Neural progenitor cell (in vitro differentiated cells): ENCODE measurements around the gene STK39. TPM values are rescaled to one million over a fixed set of nuclear protein-coding genes. Genes with fewer than 3 reads are reported as not detected.

Experiments
- DNase-seq: peaks from one replicate; pipeline ENCODE4 v3.0.0-alpha.2; 2016; ENCODE audit warnings: low spot score
- H2AFZ ChIP-seq: fragments of 200-600 bp; sonication (generic); replicated peaks from 2 replicates; pipeline ENCODE4 v1.6.1; 2016; ENCODE audit warnings: antibody characterized with exemption
- H3F3A ChIP-seq: fragments of 200-600 bp; sonication (generic); 2 replicates; pipeline ENCODE4 v1.6.1; 2016; ENCODE audit warnings: antibody characterized with exemption, low read depth
- H3K27ac ChIP-seq: fragments of 200-600 bp; sonication (generic); 2 replicates; pipeline ENCODE4 v1.5.1; 2016; ENCODE audit warnings: mild to moderate bottlenecking
- H3K27me3 ChIP-seq: fragments of 200-600 bp; sonication (generic); 2 replicates; pipeline ENCODE4 v1.6.1; 2016; ENCODE audit warnings: mild to moderate bottlenecking, moderate library complexity
- H3K36me3 ChIP-seq: fragments of 200-600 bp; sonication (generic); 2 replicates; pipeline ENCODE4 v1.5.1; 2016
- H3K4me1 ChIP-seq: fragments of 200-600 bp; sonication (generic); 2 replicates; pipeline ENCODE4 v1.6.1; 2016; ENCODE audit warnings: mixed run types
- H3K4me2 ChIP-seq: fragments of 200-600 bp; sonication (generic); 2 replicates; pipeline ENCODE4 v1.6.1; 2016
- H3K4me3 ChIP-seq: fragments of 200-600 bp; sonication (generic); 2 replicates; pipeline ENCODE4 v1.5.1; 2016
- H3K79me2 ChIP-seq: fragments of 200-600 bp; sonication (generic); 2 replicates; pipeline ENCODE4 v1.6.1; 2016; ENCODE audit warnings: low read depth
- H3K9ac ChIP-seq: fragments of 200-600 bp; sonication (generic); 2 replicates; pipeline ENCODE4 v1.6.1; 2016
- H3K9me3 ChIP-seq: fragments of 200-600 bp; sonication (generic); 2 replicates; pipeline ENCODE4 v1.5.1; 2016; ENCODE audit warnings: low read depth
- H4K20me1 ChIP-seq: fragments of 200-600 bp; sonication (generic); 2 replicates; pipeline ENCODE4 v1.6.1; 2016; ENCODE audit warnings: low read depth
- H3K27ac Mint-ChIP-seq: 3 replicates; pipeline ENCODE4 v1.8.0; 2021; ENCODE audit warnings: mixed read lengths
- H3K27me3 Mint-ChIP-seq: 2 replicates; pipeline ENCODE4 v1.8.0; 2022; ENCODE audit warnings: low read depth, mild to moderate bottlenecking, inconsistent platforms, moderate library complexity, mixed read lengths; ENCODE audit not compliant: insufficient read depth
- H3K36me3 Mint-ChIP-seq: 3 replicates; pipeline ENCODE4 v1.8.0; 2021; ENCODE audit warnings: mixed read lengths
- H3K4me1 Mint-ChIP-seq: 3 replicates; pipeline ENCODE4 v1.8.0; 2021; ENCODE audit warnings: mixed read lengths
- H3K4me3 Mint-ChIP-seq: 3 replicates; pipeline ENCODE4 v1.8.0; 2021; ENCODE audit warnings: mild to moderate bottlenecking, moderate library complexity, mixed read lengths
- H3K9me3 Mint-ChIP-seq: 3 replicates; pipeline ENCODE4 v1.8.0; 2020; ENCODE audit warnings: mixed read lengths
- EZH2 ChIP-seq: fragments of 200-600 bp; sonication (generic); IDR thresholded peaks from 2 replicates; pipeline ENCODE4 v1.6.1; 2017; ENCODE audit warnings: antibody characterized with exemption, mild to moderate bottlenecking, moderate library complexity
- EZH2phosphoT487 ChIP-seq: fragments of 200-600 bp; sonication (generic); IDR thresholded peaks from 2 replicates; pipeline ENCODE4 v1.6.1; 2017; ENCODE audit warnings: antibody characterized with exemption
- total RNA-seq: library from RNA; depleted of rRNA; stranded (reverse); fragments of >200 nt; gene quantifications from 2 replicates; pipeline ENCODE4 v1.2.3, GENCODE V29; 2015; ENCODE audit warnings: low replicate concordance
- TF ChIP-seq, protein P1 (sequence below): fragments of 200-600 bp; sonication (generic); IDR thresholded peaks from 2 replicates; pipeline ENCODE4 v1.5.1; 2017; ENCODE audit warnings: antibody characterized with exemption, mild to moderate bottlenecking

STK39 gene
- total RNA-seq, 1 donor from 2014 or later, result 23.8 TPM

GRCh38 chr2:168286535-168286934 lies 39.1 kb upstream of the STK39 start:
- no peaks in the 10 kb centered on the region for H3K79me2 ChIP-seq
- H4K20me1 ChIP-seq, result no peaks in the 10 kb centered on the region
- H3K27ac ChIP-seq, result no peak overlapping the region
- no peaks in the 10 kb centered on the region for H3K36me3 ChIP-seq
- H3K27me3 ChIP-seq, result no peaks in the 10 kb centered on the region
- no peak overlapping the region for H3K4me2 ChIP-seq
- no peaks in the 10 kb centered on the region for H3K36me3 Mint-ChIP-seq
- no peaks in the 10 kb centered on the region for H3F3A ChIP-seq
- H3K27ac Mint-ChIP-seq, result no peak overlapping the region
- no peaks in the 10 kb centered on the region for H3K9me3 ChIP-seq
- H2AFZ ChIP-seq, result no peak overlapping the region
- H3K4me1 ChIP-seq, result no peaks in the 10 kb centered on the region
- no peak for DNase-seq
- H3K27me3 Mint-ChIP-seq, result no peaks in the 10 kb centered on the region
- no peaks in the 10 kb centered on the region for H3K9me3 Mint-ChIP-seq
- no peak overlapping the region for H3K4me3 ChIP-seq
- no peaks in the 10 kb centered on the region for H3K4me1 Mint-ChIP-seq
- no peak overlapping the region for H3K4me3 Mint-ChIP-seq
- TF ChIP-seq, protein P1, sequence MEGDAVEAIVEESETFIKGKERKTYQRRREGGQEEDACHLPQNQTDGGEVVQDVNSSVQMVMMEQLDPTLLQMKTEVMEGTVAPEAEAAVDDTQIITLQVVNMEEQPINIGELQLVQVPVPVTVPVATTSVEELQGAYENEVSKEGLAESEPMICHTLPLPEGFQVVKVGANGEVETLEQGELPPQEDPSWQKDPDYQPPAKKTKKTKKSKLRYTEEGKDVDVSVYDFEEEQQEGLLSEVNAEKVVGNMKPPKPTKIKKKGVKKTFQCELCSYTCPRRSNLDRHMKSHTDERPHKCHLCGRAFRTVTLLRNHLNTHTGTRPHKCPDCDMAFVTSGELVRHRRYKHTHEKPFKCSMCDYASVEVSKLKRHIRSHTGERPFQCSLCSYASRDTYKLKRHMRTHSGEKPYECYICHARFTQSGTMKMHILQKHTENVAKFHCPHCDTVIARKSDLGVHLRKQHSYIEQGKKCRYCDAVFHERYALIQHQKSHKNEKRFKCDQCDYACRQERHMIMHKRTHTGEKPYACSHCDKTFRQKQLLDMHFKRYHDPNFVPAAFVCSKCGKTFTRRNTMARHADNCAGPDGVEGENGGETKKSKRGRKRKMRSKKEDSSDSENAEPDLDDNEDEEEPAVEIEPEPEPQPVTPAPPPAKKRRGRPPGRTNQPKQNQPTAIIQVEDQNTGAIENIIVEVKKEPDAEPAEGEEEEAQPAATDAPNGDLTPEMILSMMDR, result no peak
- TF ChIP-seq EZH2phosphoT487 (no peak), EZH2 (no peak)
- no peak overlapping the region for H3K9ac ChIP-seq

GRCh38 chr2:168278424-168278888 lies 31.1 kb upstream of the STK39 start:
- Histone ChIP-seq H4K20me1 (no peaks in the 10 kb centered on the region), H3K27ac (no peak overlapping the region), H2AFZ (no peak overlapping the region), H3K4me2 (no peak overlapping the region), H3K9ac (no peak overlapping the region), H3K27me3 (no peaks in the 10 kb centered on the region), H3K4me3 (no peak overlapping the region), H3K79me2 (no peaks in the 10 kb centered on the region), H3K36me3 (no peaks in the 10 kb centered on the region), H3K9me3 (no peaks in the 10 kb centered on the region), H3F3A (no peaks in the 10 kb centered on the region), H3K4me1 (no peaks in the 10 kb centered on the region)
- H3K4me3 Mint-ChIP-seq, result no peak overlapping the region
- TF ChIP-seq, protein P1, result no peak
- TF ChIP-seq EZH2 (no peak), EZH2phosphoT487 (no peak)
- H3K36me3 Mint-ChIP-seq, result no peaks in the 10 kb centered on the region
- peak; percentile 31 for DNase-seq
- H3K4me1 Mint-ChIP-seq, result no peaks in the 10 kb centered on the region
- no peak overlapping the region for H3K27ac Mint-ChIP-seq
- peaks cover 2% of the 10 kb centered on the region for H3K27me3 Mint-ChIP-seq
- H3K9me3 Mint-ChIP-seq, result no peaks in the 10 kb centered on the region

- H3K27ac Mint-ChIP-seq, result no peak overlapping the region
Observed at GRCh38 chr2:168277276-168277675, 29.9 kb upstream of the STK39 start.

More at GRCh38 chr2:168277276-168277675, 29.9 kb upstream of the STK39 start:
- H3K36me3 Mint-ChIP-seq, result no peaks in the 10 kb centered on the region
- Histone ChIP-seq H4K20me1 (no peaks in the 10 kb centered on the region), H3K36me3 (no peaks in the 10 kb centered on the region), H3K4me3 (no peak overlapping the region), H3K27me3 (no peaks in the 10 kb centered on the region), H3K4me2 (no peak overlapping the region), H3K27ac (no peak overlapping the region), H3K9me3 (no peaks in the 10 kb centered on the region), H3K79me2 (no peaks in the 10 kb centered on the region), H3K4me1 (no peaks in the 10 kb centered on the region), H3K9ac (no peak overlapping the region), H3F3A (no peaks in the 10 kb centered on the region), H2AFZ (no peak overlapping the region)
- peaks cover 2% of the 10 kb centered on the region for H3K27me3 Mint-ChIP-seq
- no peaks in the 10 kb centered on the region for H3K9me3 Mint-ChIP-seq
- no peaks in the 10 kb centered on the region for H3K4me1 Mint-ChIP-seq
- TF ChIP-seq EZH2phosphoT487 (no peak), EZH2 (no peak)
- TF ChIP-seq, protein P1, result no peak
- no peak overlapping the region for H3K4me3 Mint-ChIP-seq
- no peak for DNase-seq
